HUES64 (cell line): ENCODE data around the gene PITPNM3.

Source experiments
- H3K27ac ChIP-seq: 2 replicates; pipeline ENCODE4 v1.7.0; 2013; ENCODE audit warnings: low read depth, low read length, inconsistent platforms
- H3K27me3 ChIP-seq: 2 replicates; pipeline ENCODE4 v1.6.1; 2013; ENCODE audit warnings: mild to moderate bottlenecking, low read length; ENCODE audit not compliant: insufficient read depth
- H3K36me3 ChIP-seq: 2 replicates; pipeline ENCODE4 v1.6.1; 2013; ENCODE audit warnings: mild to moderate bottlenecking, low read length; ENCODE audit not compliant: insufficient read depth
- H3K4me1 ChIP-seq: 2 replicates; pipeline ENCODE4 v1.6.1; 2013; ENCODE audit warnings: mild to moderate bottlenecking, low read length, moderate library complexity; ENCODE audit not compliant: insufficient read depth
- H3K4me3 ChIP-seq: 2 replicates; pipeline ENCODE4 v1.5.1; 2013; ENCODE audit warnings: mild to moderate bottlenecking, low read length, moderate library complexity
- H3K9ac ChIP-seq: 2 replicates; pipeline ENCODE4 v1.6.1; 2013; ENCODE audit warnings: mild to moderate bottlenecking, low read depth, low read length
- H3K9me3 ChIP-seq: 2 replicates; pipeline ENCODE4 v1.6.1; 2013; ENCODE audit warnings: low read depth, low read length; ENCODE audit not compliant: insufficient read depth
- WGBS: fragments of 150-250, 120-280 bp; methylation state at CpG from one replicate; pipeline ENCODE4 v1.1.7; 2013; ENCODE audit warnings: missing lambda C conversion rate; 5-methylcytosine and 5-hydroxymethylcytosine counted together

PITPNM3 gene

GRCh38 chr17:6456914-6457687 lies 99.3 kb downstream of the PITPNM3 start:
- no peaks in the 10 kb centered on the region for H3K36me3 ChIP-seq
- 70% methylated on average over 13 of the region's 14 CpGs for WGBS
- no peak overlapping the region for H3K9ac ChIP-seq
- H3K4me1 ChIP-seq = peaks cover 28% of the 10 kb centered on the region
- H3K27me3 ChIP-seq = peaks cover 4% of the 10 kb centered on the region; the same call in 1 of the 2 replicates
- no peak overlapping the region for H3K4me3 ChIP-seq
- H3K27ac ChIP-seq = no peak overlapping the region
- no peaks in the 10 kb centered on the region for H3K9me3 ChIP-seq

GRCh38 chr17:6456321-6456720 lies 100.0 kb downstream of the PITPNM3 start:
- 86% methylated on average over 9 of the region's 9 CpGs for WGBS
- H3K27ac ChIP-seq = no peak overlapping the region
- H3K27me3 ChIP-seq = peaks cover 4% of the 10 kb centered on the region; the same call in 1 of the 2 replicates
- no peaks in the 10 kb centered on the region for H3K9me3 ChIP-seq
- no peak overlapping the region for H3K9ac ChIP-seq
- H3K36me3 ChIP-seq = 0 out of 2 replicates have a peak, but pooled peaks cover 1% of the 10 kb centered on the region
- H3K4me3 ChIP-seq = no peak overlapping the region
- H3K4me1 ChIP-seq = peaks cover 25% of the 10 kb centered on the region

- no peaks in the 10 kb centered on the region for H3K9me3 ChIP-seq
- 1% methylated on average over 34 of the region's 35 CpGs for WGBS
- no peak overlapping the region for H3K27ac ChIP-seq
- peaks cover 29% of the 10 kb centered on the region for H3K4me1 ChIP-seq
- H3K9ac ChIP-seq = peak overlapping the region; percentile 81
- H3K4me3 ChIP-seq = peak overlapping the region; percentile 67
- peaks cover 10% of the 10 kb centered on the region for H3K36me3 ChIP-seq
- peaks cover 4% of the 10 kb centered on the region; the same call in 1 of the 2 replicates for H3K27me3 ChIP-seq
Observed at GRCh38 chr17:6455321-6455705, 101.0 kb downstream of the PITPNM3 start.

- H3K9ac ChIP-seq = peak overlapping the region; percentile 81
Observed at GRCh38 chr17:6454495-6455320, 101.6 kb downstream of the PITPNM3 start.

GRCh38 chr17:6453279-6454024 lies 102.9 kb downstream of the PITPNM3 start:
- Histone ChIP-seq H3K4me1 (peaks cover 31% of the 10 kb centered on the region), H3K9ac (no peak overlapping the region), H3K27me3 (peaks cover 4% of the 10 kb centered on the region; the same call in 1 of the 2 replicates), H3K27ac (no peak overlapping the region), H3K36me3 (peaks cover 28% of the 10 kb centered on the region), H3K9me3 (no peaks in the 10 kb centered on the region), H3K4me3 (no peak overlapping the region)
- WGBS = 75% methylated on average over 14 of the region's 14 CpGs

More at GRCh38 chr17:6454495-6455320, 101.6 kb downstream of the PITPNM3 start:
- H3K36me3 ChIP-seq = peaks cover 16% of the 10 kb centered on the region
- peak overlapping the region; percentile 67 for H3K4me3 ChIP-seq
- H3K27ac ChIP-seq = no peak overlapping the region
- 9% methylated on average over 35 of the region's 35 CpGs for WGBS
- H3K4me1 ChIP-seq = peaks cover 31% of the 10 kb centered on the region
- H3K27me3 ChIP-seq = peaks cover 4% of the 10 kb centered on the region; the same call in 1 of the 2 replicates
- no peaks in the 10 kb centered on the region for H3K9me3 ChIP-seq

- no peaks in the 10 kb centered on the region for H3K9me3 ChIP-seq
- H3K9ac ChIP-seq = no peak overlapping the region
- WGBS = 88% methylated on average over 9 of the region's 10 CpGs
- peaks cover 4% of the 10 kb centered on the region; the same call in 1 of the 2 replicates for H3K27me3 ChIP-seq
- H3K4me1 ChIP-seq = peaks cover 31% of the 10 kb centered on the region
- no peak overlapping the region for H3K27ac ChIP-seq
- no peak overlapping the region for H3K4me3 ChIP-seq
- H3K36me3 ChIP-seq = peaks cover 35% of the 10 kb centered on the region
Observed at GRCh38 chr17:6452471-6453266, 103.7 kb downstream of the PITPNM3 start.

- peaks cover 28% of the 10 kb centered on the region for H3K4me1 ChIP-seq
- peaks cover 49% of the 10 kb centered on the region for H3K36me3 ChIP-seq
- no peaks in the 10 kb centered on the region for H3K9me3 ChIP-seq
- H3K27me3 ChIP-seq = peaks cover 4% of the 10 kb centered on the region; the same call in 1 of the 2 replicates
- no peak overlapping the region for H3K4me3 ChIP-seq
- H3K9ac ChIP-seq = no peak overlapping the region
- no peak overlapping the region; the same call in 1 of the 2 replicates for H3K27ac ChIP-seq
- WGBS = 55% methylated on average over 7 of the region's 12 CpGs
Observed at GRCh38 chr17:6450926-6451832, 105.2 kb downstream of the PITPNM3 start.

GRCh38 chr17:6449307-6449706 lies 107.0 kb downstream of the PITPNM3 start:
- peaks cover 61% of the 10 kb centered on the region for H3K36me3 ChIP-seq
- peaks cover 28% of the 10 kb centered on the region for H3K4me1 ChIP-seq
- no peak overlapping the region for H3K9ac ChIP-seq
- H3K4me3 ChIP-seq = no peak overlapping the region
- no peaks in the 10 kb centered on the region for H3K9me3 ChIP-seq
- peaks cover 1% of the 10 kb centered on the region; the same call in 1 of the 2 replicates for H3K27me3 ChIP-seq
- 97% methylated on average over 6 of the region's 6 CpGs for WGBS
- H3K27ac ChIP-seq = no peak overlapping the region

GRCh38 chr17:6448473-6448872 lies 107.9 kb downstream of the PITPNM3 start:
- 95% methylated on average over 6 of the region's 6 CpGs for WGBS
- peaks cover 61% of the 10 kb centered on the region for H3K36me3 ChIP-seq

More at GRCh38 chr17:6448473-6448872, 107.9 kb downstream of the PITPNM3 start:
- H3K9ac ChIP-seq = no peak overlapping the region
- no peak overlapping the region for H3K27ac ChIP-seq
- H3K4me3 ChIP-seq = no peak overlapping the region
- H3K4me1 ChIP-seq = peaks cover 27% of the 10 kb centered on the region
- H3K27me3 ChIP-seq = no peaks in the 10 kb centered on the region
- H3K9me3 ChIP-seq = no peaks in the 10 kb centered on the region
